Measurements from ENCODE around the gene PCDHA11.
"Not testable (repeated sequence)": the region's sequence is repeated elsewhere in the genome, so short reads cannot be mapped to it uniquely, and the experiment has no call there.

PCDHA11 gene

DNA sequence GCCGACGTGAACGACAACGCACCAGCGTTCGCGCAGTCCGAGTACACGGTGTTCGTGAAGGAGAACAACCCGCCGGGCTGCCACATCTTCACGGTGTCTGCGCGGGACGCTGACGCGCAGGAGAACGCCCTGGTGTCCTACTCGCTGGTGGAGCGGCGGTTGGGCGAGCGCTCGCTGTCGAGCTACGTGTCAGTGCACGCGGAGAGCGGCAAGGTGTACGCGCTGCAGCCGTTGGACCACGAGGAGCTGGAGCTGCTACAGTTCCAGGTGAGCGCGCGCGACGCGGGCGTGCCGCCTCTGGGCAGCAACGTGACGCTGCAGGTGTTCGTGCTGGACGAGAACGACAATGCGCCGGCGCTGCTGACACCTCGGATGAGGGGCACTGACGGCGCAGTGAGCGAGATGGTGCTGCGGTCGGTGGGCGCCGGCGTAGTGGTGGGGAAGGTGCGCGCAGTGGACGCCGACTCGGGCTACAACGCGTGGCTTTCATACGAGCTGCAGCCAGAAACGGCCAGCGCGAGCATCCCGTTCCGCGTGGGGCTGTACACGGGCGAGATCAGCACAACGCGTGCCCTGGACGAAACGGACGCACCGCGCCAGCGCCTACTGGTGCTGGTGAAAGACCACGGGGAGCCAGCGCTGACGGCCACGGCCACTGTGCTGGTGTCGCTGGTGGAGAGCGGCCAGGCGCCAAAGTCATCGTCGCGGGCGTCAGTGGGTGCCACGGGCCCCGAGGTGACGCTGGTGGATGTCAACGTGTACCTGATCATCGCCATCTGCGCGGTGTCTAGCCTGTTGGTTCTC lies 18.7 kb upstream of the PCDHA11 start:
- not testable (repeated sequence) for DNase-seq (ENCODE audit: low spot score)

DNA sequence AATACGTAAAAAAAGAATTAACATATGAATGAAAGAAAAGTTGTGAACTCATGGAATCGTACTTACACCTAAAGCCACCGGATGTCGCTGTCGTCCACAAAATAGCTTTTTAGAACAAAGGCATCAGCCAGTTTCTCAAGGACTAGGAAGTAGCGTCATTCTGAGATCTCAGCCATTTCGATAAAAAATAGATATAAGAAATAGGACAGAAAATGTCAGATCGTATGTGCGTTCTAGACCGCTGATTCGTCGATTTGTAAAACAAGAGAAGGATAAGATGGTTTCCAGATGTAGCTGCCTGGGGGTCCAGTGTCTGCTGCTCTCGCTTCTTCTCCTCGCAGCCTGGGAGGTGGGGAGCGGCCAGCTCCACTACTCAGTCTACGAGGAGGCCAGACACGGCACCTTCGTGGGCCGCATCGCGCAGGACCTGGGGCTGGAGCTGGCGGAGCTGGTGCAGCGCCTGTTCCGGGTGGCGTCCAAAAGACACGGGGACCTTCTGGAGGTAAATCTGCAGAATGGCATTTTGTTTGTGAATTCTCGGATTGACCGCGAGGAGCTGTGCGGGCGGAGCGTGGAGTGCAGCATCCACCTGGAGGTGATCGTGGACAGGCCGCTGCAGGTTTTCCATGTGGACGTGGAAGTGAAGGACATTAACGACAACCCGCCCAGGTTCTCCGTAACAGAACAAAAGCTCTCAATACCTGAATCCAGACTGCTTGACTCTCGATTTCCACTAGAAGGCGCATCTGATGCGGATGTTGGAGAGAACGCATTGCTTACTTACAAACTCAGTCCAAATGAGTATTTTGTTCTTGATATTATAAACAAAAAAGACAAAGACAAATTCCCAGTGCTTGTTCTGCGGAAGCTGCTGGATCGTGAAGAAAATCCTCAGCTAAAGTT lies 12.7 kb upstream of the PCDHA11 start, which contains the start of gene PCDHA10:
TSS of gene PCDHA10 (plus strand) at position 126 of the 903 bp plus-strand sequence. CDS start at position 278, 152 bp downstream.
- no peak for DNase-seq (ENCODE audit: low spot score)

- DNase-seq (ENCODE audit: low spot score): no peak
Observed at GRCh38 chr5:140857177-140857986, 11.4 kb upstream of the PCDHA11 start.

- DNase-seq (ENCODE audit: low spot score): no peak
Observed at GRCh38 chr5:140857987-140858240, 10.8 kb upstream of the PCDHA11 start.

- no peak for DNase-seq (ENCODE audit: low spot score)
Observed at GRCh38 chr5:140862441-140863295, 6.1 kb upstream of the PCDHA11 start.

GRCh38 chr5:140869555-140869886 lies 764 bp downstream of the PCDHA11 start:
- no peak for DNase-seq (ENCODE audit: low spot score)

GRCh38 chr5:140870221-140871201 lies 1.8 kb downstream of the PCDHA11 start:
- no peak for DNase-seq (ENCODE audit: low spot score)

- no peak for DNase-seq (ENCODE audit: low spot score)
Observed at GRCh38 chr5:140875085-140876065, 6.6 kb downstream of the PCDHA11 start, which contains the start of gene PCDHA12. Gene PCDHA12, plus strand, starts transcription at chr5:140875308. Its CDS starts 165 bp downstream, at chr5:140875473.

- DNase-seq (ENCODE audit: low spot score): not testable (repeated sequence)
Observed at GRCh38 chr5:140876541-140877261, 7.9 kb downstream of the PCDHA11 start.

DNA sequence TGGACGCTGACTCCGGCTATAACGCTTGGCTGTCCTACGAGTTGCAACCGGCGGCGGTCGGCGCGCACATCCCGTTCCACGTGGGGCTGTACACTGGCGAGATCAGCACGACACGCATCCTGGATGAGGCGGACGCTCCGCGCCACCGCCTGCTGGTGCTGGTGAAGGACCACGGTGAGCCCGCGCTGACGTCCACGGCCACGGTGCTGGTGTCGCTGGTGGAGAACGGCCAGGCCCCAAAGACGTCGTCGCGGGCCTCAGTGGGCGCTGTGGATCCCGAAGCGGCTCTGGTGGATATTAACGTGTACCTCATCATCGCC lies 8.5 kb downstream of the PCDHA11 start:
- DNase-seq (ENCODE audit: low spot score): no peak

DNA sequence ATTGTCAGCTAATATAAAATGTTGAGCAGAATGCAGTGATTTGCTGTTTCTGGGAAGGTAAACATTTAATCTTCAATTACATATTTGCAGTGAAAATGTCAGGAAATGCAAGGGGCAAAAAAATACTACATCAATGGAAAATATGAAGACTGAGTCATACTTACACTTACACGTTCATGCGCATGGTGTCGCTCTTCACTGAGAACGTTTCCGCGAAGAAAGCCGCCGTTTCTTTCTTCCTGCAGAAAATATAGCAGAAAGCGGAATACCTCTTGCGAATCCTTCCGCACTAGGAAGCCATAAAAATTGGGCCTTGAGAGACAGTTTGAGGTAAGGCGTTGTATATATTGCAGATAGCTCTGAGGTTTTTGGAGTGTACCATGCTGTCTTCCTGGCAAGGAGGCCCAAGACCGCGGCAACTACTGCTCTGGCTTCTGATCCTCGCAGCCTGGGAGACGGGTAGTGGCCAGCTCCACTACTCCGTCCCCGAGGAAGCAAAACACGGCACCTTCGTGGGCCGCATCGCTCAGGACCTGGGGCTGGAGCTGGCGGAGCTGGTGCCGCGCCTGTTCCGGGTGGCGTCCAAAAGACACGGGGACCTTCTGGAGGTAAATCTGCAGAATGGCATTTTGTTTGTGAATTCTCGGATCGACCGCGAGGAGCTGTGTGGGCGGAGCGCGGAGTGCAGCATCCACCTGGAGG lies 13.3 kb downstream of the PCDHA11 start, which contains the start of gene PCDHA13:
TSS of gene PCDHA13 (plus strand) at position 236 of the 702 bp plus-strand sequence. CDS start at position 381, 145 bp downstream.
- DNase-seq (ENCODE audit: low spot score): no peak

DNA sequence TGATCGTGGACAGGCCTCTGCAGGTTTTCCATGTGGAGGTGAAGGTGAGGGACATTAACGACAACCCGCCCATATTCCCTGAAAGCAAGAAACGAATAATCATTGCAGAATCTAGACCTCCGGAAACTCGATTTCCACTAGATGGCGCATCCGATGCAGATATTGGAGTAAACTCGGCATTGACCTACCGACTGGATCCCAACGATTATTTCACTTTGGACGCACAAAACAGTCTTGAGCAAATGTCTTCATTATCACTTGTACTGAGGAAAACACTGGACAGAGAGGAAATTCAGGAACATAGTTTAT lies 13.8 kb downstream of the PCDHA11 start:
- peak; percentile 15 for DNase-seq (ENCODE audit: low spot score)

DNA sequence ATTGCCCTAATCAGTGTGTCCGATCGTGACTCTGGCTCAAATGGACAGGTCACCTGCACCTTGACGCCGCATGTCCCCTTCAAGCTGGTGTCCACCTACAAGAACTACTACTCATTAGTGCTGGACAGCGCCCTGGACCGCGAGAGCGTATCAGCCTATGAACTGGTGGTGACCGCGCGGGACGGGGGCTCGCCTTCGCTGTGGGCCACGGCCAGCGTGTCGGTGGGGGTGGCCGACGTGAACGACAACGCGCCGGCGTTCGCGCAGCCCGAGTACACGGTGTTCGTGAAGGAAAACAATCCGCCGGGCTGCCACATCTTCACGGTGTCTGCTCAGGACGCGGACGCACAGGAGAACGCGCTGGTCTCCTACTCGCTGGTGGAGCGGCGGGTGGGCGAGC lies 14.6 kb downstream of the PCDHA11 start:
- DNase-seq (ENCODE audit: low spot score): no peak

GRCh38 chr5:140883927-140884697 lies 15.4 kb downstream of the PCDHA11 start:
- DNase-seq (ENCODE audit: low spot score): no peak

- no peak for DNase-seq (ENCODE audit: low spot score)
Observed at GRCh38 chr5:140916325-140916724, 47.6 kb downstream of the PCDHA11 start.

Measured in SK-N-DZ (cell line).